ENCODE measurements around the gene KCNIP1.

The KCNIP1 gene

GRCh38 chr5:170503990-170504596 is at the start of gene KCNIP1:
Gene KCNIP1 (plus strand): TSS chr5:170504020.
- Mint-ChIP-seq H3K9me3 (peaks cover 2% of the 10 kb centered on the region), H3K4me1 (no peaks in the 10 kb centered on the region), H3K27ac (no peak within 1 kb of the TSS), H3K4me3 (no peak within 1 kb of the TSS), H3K36me3 (peaks cover 2% of the 10 kb centered on the region), H3K27me3 (peaks cover 26% of the 10 kb centered on the region)
- no peak for ATAC-seq (ENCODE audit: low read depth)
- no peak for DNase-seq (ENCODE audit: low spot score in 2 of 2)

DNA sequence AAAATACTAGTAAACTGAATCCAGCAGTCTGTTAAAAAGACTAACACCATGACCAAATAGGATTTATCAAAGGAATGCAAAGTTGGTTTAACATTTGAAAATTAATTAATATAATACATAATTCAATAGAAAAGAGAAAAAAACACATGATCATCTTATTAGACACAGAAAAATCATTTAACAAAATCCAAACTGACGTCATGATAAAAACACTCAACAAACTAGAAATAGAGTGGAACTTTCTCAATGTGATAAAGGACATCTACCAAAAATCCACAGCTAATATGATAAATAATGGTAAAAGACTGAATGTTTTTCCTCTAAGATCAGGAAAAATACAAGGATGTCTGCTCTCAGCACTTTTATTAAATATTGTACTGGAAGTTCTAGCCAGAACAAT is 40.4 kb upstream of the KCNIP1 start:
- H3K4me1 Mint-ChIP-seq = no peaks in the 10 kb centered on the region
- peaks cover 5% of the 10 kb centered on the region for H3K27me3 Mint-ChIP-seq
- H3K4me3 Mint-ChIP-seq = no peak overlapping the region
- DNase-seq (ENCODE audit: low spot score in 2 of 2) (no peak), ATAC-seq (ENCODE audit: low read depth) (no peak)
- no peaks in the 10 kb centered on the region for H3K36me3 Mint-ChIP-seq
- H3K27ac Mint-ChIP-seq = no peak overlapping the region
- peaks cover 8% of the 10 kb centered on the region for H3K9me3 Mint-ChIP-seq

DNA sequence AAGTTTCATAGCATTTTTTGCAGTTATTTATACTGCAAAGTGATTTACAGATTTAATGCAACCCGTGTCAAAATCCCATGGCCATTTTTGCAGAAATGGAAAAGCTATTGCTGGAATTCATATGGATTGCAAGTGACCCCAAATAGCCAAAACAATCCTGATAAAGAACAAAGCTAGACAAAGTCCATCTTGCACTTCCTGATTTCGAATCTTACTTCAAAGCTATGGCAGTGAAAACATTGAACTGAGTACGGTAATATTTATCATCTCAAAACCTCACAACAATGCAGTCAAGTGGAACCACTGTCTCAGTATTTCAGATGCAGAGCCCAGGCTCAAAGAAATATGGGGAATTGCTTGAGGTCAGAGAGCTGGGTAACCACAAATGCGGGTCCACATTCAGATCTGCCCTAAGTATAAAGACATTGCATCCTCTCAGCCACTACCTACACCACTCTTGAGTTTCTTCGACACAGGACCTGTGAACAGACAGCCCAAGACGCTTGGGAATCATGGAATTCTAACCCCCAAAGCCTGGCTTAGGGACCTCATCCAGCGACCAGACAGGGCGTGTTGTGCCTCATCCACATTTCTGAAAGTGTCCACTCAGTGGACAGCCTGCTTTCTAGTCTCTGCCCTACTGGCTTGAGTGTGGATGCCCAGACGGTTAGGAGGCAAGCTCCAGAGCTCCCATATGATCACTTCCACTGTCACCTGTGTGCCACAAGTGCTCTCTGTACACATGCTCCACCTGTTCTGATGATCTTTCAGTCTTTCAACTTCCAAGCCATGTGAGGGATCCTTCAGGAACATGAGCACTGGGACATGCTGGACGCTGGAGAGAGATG is 39.3 kb upstream of the KCNIP1 start:
- H3K4me3 Mint-ChIP-seq = no peak overlapping the region
- peaks cover 6% of the 10 kb centered on the region for H3K27me3 Mint-ChIP-seq
- DNase-seq (ENCODE audit: low spot score in 2 of 2) = no peak
- H3K27ac Mint-ChIP-seq = no peak overlapping the region
- ATAC-seq (ENCODE audit: low read depth) = no peak
- H3K4me1 Mint-ChIP-seq = no peaks in the 10 kb centered on the region
- peaks cover 7% of the 10 kb centered on the region for H3K9me3 Mint-ChIP-seq
- no peaks in the 10 kb centered on the region for H3K36me3 Mint-ChIP-seq

DNA sequence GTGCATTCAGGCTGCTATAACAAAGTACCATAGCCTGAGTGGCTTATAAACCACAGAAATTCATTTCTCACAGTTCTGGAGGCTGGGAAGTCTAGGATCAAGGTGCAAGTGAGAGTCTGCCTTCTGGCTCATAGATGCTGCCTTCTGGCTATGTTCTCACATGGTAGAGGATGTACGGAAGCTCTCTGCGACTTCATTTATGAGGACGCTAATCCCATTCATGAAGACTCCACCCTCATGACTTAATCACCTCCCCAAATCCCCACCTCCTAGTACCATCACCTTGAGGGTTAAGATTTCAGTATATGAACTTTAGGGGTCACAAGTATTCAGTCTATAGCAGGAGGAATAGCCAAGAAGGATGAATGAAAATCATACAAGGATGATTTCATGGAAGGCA is 37.3 kb upstream of the KCNIP1 start:
- Mint-ChIP-seq H3K36me3 (no peaks in the 10 kb centered on the region), H3K27ac (no peak overlapping the region), H3K9me3 (no peaks in the 10 kb centered on the region), H3K4me3 (no peak overlapping the region), H3K27me3 (peaks cover 7% of the 10 kb centered on the region), H3K4me1 (no peaks in the 10 kb centered on the region)
- DNase-seq (ENCODE audit: low spot score in 2 of 2) (no peak), ATAC-seq (ENCODE audit: low read depth) (no peak)

- ATAC-seq (ENCODE audit: low read depth) (no peak), DNase-seq (ENCODE audit: low spot score in 2 of 2) (no peak)
- H3K27me3 Mint-ChIP-seq = peaks cover 7% of the 10 kb centered on the region
- no peaks in the 10 kb centered on the region for H3K36me3 Mint-ChIP-seq
- H3K4me3 Mint-ChIP-seq = no peak overlapping the region
- no peak overlapping the region for H3K27ac Mint-ChIP-seq
- H3K9me3 Mint-ChIP-seq = no peaks in the 10 kb centered on the region
- no peaks in the 10 kb centered on the region for H3K4me1 Mint-ChIP-seq
Measured at GRCh38 chr5:170466988-170467707, 36.7 kb upstream of the KCNIP1 start.

- DNase-seq (ENCODE audit: low spot score in 2 of 2) (no peak), ATAC-seq (ENCODE audit: low read depth) (no peak)
- Mint-ChIP-seq H3K9me3 (no peaks in the 10 kb centered on the region), H3K36me3 (no peaks in the 10 kb centered on the region), H3K4me1 (no peaks in the 10 kb centered on the region), H3K4me3 (no peak overlapping the region), H3K27ac (no peak overlapping the region), H3K27me3 (peaks cover 9% of the 10 kb centered on the region)
Measured at GRCh38 chr5:170468633-170469285, 35.1 kb upstream of the KCNIP1 start.

GRCh38 chr5:170469414-170469813 is 34.4 kb upstream of the KCNIP1 start:
- ATAC-seq (ENCODE audit: low read depth) (no peak), DNase-seq (ENCODE audit: low spot score in 2 of 2) (no peak)
- H3K9me3 Mint-ChIP-seq = no peaks in the 10 kb centered on the region
- peaks cover 9% of the 10 kb centered on the region for H3K27me3 Mint-ChIP-seq
- no peaks in the 10 kb centered on the region for H3K36me3 Mint-ChIP-seq
- H3K4me3 Mint-ChIP-seq = no peak overlapping the region
- H3K27ac Mint-ChIP-seq = no peak overlapping the region
- no peaks in the 10 kb centered on the region for H3K4me1 Mint-ChIP-seq

DNA sequence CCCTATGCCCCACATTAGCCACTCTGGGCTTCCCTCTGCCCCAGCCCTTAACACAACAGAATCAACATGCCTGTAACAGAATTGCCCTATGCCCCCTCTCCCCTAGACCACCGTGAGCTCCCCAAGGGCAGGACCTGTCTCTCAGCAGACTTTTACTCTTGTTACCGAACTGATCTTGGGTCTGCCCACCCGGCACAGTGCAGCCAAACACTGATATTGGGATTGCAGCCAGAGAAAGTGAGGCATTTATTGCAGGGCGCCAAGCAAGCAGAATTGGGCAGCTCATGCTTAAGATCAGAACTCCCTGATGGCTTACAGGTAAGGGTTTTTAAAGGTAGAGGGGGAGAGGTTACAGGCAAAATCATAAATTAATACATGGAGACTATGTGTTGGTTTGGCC is 33.5 kb upstream of the KCNIP1 start:
- no peaks in the 10 kb centered on the region for H3K36me3 Mint-ChIP-seq
- ATAC-seq (ENCODE audit: low read depth) (no peak), DNase-seq (ENCODE audit: low spot score in 2 of 2) (no peak)
- no peak overlapping the region for H3K27ac Mint-ChIP-seq
- H3K9me3 Mint-ChIP-seq = no peaks in the 10 kb centered on the region
- H3K27me3 Mint-ChIP-seq = peaks cover 11% of the 10 kb centered on the region
- no peak overlapping the region for H3K4me3 Mint-ChIP-seq
- H3K4me1 Mint-ChIP-seq = no peaks in the 10 kb centered on the region

GRCh38 chr5:170470808-170471404 is 32.9 kb upstream of the KCNIP1 start:
- no peak for ATAC-seq (ENCODE audit: low read depth)
- H3K36me3 Mint-ChIP-seq = no peaks in the 10 kb centered on the region
- no peak for DNase-seq (ENCODE audit: low spot score in 2 of 2)
- no peak overlapping the region for H3K4me3 Mint-ChIP-seq
- H3K4me1 Mint-ChIP-seq = no peaks in the 10 kb centered on the region
- H3K27ac Mint-ChIP-seq = no peak overlapping the region
- H3K27me3 Mint-ChIP-seq = peaks cover 12% of the 10 kb centered on the region
- H3K9me3 Mint-ChIP-seq = no peaks in the 10 kb centered on the region

DNA sequence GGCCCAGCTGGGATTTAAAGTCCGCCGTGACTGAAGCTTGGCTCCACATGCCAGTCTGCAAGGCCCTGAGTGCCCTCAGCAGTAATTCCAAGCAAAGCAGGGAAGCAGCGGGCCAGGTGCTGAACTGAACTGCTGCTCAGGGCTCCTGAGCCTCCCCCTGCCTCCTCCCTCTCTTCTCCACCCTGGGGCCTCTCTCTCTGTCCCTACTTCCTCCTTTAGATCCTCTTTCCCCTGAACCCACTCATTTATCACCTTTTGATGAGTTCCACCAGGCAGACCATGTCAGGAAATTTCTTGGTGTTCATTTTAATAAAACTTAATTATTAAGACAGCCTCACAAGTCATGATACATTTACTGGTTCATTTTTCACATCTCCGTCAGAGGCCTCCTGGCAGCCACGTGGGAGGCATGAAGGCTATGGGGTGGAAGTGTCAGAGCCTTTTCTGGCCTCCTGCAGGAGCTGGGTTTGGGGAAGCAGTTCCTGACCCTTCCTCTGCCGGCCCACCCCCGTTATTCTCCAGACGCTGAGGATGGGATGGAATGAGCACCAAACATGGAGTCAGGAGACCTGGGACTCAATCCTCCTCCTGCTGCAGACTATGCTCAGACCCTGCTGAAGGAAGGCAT is 32.2 kb upstream of the KCNIP1 start:
- no peak for DNase-seq (ENCODE audit: low spot score in 2 of 2)
- Mint-ChIP-seq H3K27ac (no peak overlapping the region), H3K4me3 (no peak overlapping the region), H3K9me3 (no peaks in the 10 kb centered on the region), H3K27me3 (peaks cover 12% of the 10 kb centered on the region), H3K36me3 (no peaks in the 10 kb centered on the region), H3K4me1 (no peaks in the 10 kb centered on the region)
- ATAC-seq (ENCODE audit: low read depth) = no peak

GRCh38 chr5:170473642-170474041 is 30.2 kb upstream of the KCNIP1 start:
- Mint-ChIP-seq H3K4me3 (no peak overlapping the region), H3K27ac (no peak overlapping the region), H3K36me3 (no peaks in the 10 kb centered on the region), H3K27me3 (peaks cover 12% of the 10 kb centered on the region), H3K4me1 (no peaks in the 10 kb centered on the region), H3K9me3 (no peaks in the 10 kb centered on the region)
- ATAC-seq (ENCODE audit: low read depth) (no peak), DNase-seq (ENCODE audit: low spot score in 2 of 2) (no peak)

GRCh38 chr5:170474489-170475274 is 29.1 kb upstream of the KCNIP1 start:
- Mint-ChIP-seq H3K36me3 (no peaks in the 10 kb centered on the region), H3K27me3 (peaks cover 8% of the 10 kb centered on the region), H3K4me1 (no peaks in the 10 kb centered on the region), H3K4me3 (no peak overlapping the region), H3K9me3 (no peaks in the 10 kb centered on the region), H3K27ac (no peak overlapping the region)
- DNase-seq (ENCODE audit: low spot score in 2 of 2) (no peak), ATAC-seq (ENCODE audit: low read depth) (no peak)

Measured in memory B cell (primary cell).